Cardiac muscle cell (in vitro differentiated cells and primary cell): ENCODE results near the gene ZFAND3. TPM values are rescaled to one million over a fixed set of nuclear protein-coding genes. Genes with fewer than 3 reads are reported as not detected.

Source experiments
- DNase-seq, 2 donors: peaks; one replicate each; pipeline versions ENCODE4 v3.0.0 to v3.0.0-alpha.2; 2010 to 2017; ENCODE audit warnings: low read depth in 1 of 2, low spot score in 1 of 2
- H3K27ac ChIP-seq: fragments of 200-600 bp; sonication (generic); 2 replicates; pipeline ENCODE4 v1.5.1; 2016
- H3K27me3 ChIP-seq: fragments of 200-600 bp; sonication (generic); 2 replicates; pipeline ENCODE4 v1.6.0; 2016; ENCODE audit warnings: control low read depth
- H3K36me3 ChIP-seq: fragments of 200-600 bp; sonication (generic); 2 replicates; pipeline ENCODE4 v1.5.1; 2016; ENCODE audit warnings: control low read depth
- H3K4me1 ChIP-seq: fragments of 200-600 bp; sonication (generic); 2 replicates; pipeline ENCODE4 v1.8.1; 2017; ENCODE audit warnings: low read depth, mild to moderate bottlenecking, mixed run types
- H3K4me3 ChIP-seq: fragments of 200-600 bp; sonication (generic); 2 replicates; pipeline ENCODE4 v1.5.1; 2016; ENCODE audit warnings: mild to moderate bottlenecking
- H3K9me3 ChIP-seq: fragments of 200-600 bp; sonication (generic); 2 replicates; pipeline ENCODE4 v1.5.1; 2017; ENCODE audit warnings: low read depth, mild to moderate bottlenecking, control low read depth
- CTCF ChIP-seq: IDR thresholded peaks from 2 replicates; pipeline ENCODE4 v1.5.1; 2012; ENCODE audit warnings: low read depth, mild to moderate bottlenecking, low read length
- polyA plus RNA-seq: library from polyadenylated mRNA; unstranded; fragments of >200 nt; fragmentation: Nextera tagmentation; extraction: Ambion mirVana; gene quantifications from 2 replicates; pipeline ENCODE4 v1.2.1, GENCODE V29; 2016
- total RNA-seq: library from RNA; depleted of rRNA; stranded (reverse); fragments of >200 nt; gene quantifications from 2 replicates; pipeline ENCODE4 v1.2.3, GENCODE V29; 2016

ZFAND3 gene
- total and polyA plus RNA-seq, 2 experiments from 2014 or later = 49.9 to 68.0 TPM

- no peak for TF ChIP-seq CTCF
- Histone ChIP-seq H3K27ac (no peak overlapping the region), H3K4me1 (peaks cover 10% of the 10 kb centered on the region), H3K36me3 (no peaks in the 10 kb centered on the region), H3K9me3 (no peaks in the 10 kb centered on the region), H3K4me3 (no peak overlapping the region), H3K27me3 (no peaks in the 10 kb centered on the region)
- DNase-seq = no peak
Observed at GRCh38 chr6:38080360-38080759, 260.8 kb downstream of the ZFAND3 start.

GRCh38 chr6:38080889-38081288 lies 261.4 kb downstream of the ZFAND3 start:
- H3K9me3 ChIP-seq = no peaks in the 10 kb centered on the region
- TF ChIP-seq CTCF = no peak
- H3K36me3 ChIP-seq = no peaks in the 10 kb centered on the region
- H3K27me3 ChIP-seq = no peaks in the 10 kb centered on the region
- peaks cover 10% of the 10 kb centered on the region for H3K4me1 ChIP-seq
- no peak overlapping the region for H3K27ac ChIP-seq
- DNase-seq = peak in 1 of 2 donors; percentile 46
- H3K4me3 ChIP-seq = no peak overlapping the region

GRCh38 chr6:38085031-38085430 lies 265.5 kb downstream of the ZFAND3 start:
- TF ChIP-seq CTCF = no peak
- Histone ChIP-seq H3K4me3 (no peak overlapping the region), H3K36me3 (no peaks in the 10 kb centered on the region), H3K4me1 (no peaks in the 10 kb centered on the region), H3K27me3 (no peaks in the 10 kb centered on the region), H3K9me3 (no peaks in the 10 kb centered on the region), H3K27ac (no peak overlapping the region)
- DNase-seq = no peak

- H3K27me3 ChIP-seq = no peaks in the 10 kb centered on the region
- H3K9me3 ChIP-seq = no peaks in the 10 kb centered on the region
- no peaks in the 10 kb centered on the region for H3K4me1 ChIP-seq
- H3K27ac ChIP-seq = no peak overlapping the region
- no peak for TF ChIP-seq CTCF
- DNase-seq = no peak
- no peaks in the 10 kb centered on the region for H3K36me3 ChIP-seq
- no peak overlapping the region for H3K4me3 ChIP-seq
Observed at GRCh38 chr6:38086346-38086745, 266.8 kb downstream of the ZFAND3 start.

GRCh38 chr6:38088010-38088409 lies 268.5 kb downstream of the ZFAND3 start:
- Histone ChIP-seq H3K27me3 (no peaks in the 10 kb centered on the region), H3K4me3 (no peak overlapping the region), H3K4me1 (peaks cover 11% of the 10 kb centered on the region), H3K36me3 (no peaks in the 10 kb centered on the region), H3K27ac (no peak overlapping the region), H3K9me3 (no peaks in the 10 kb centered on the region)
- no peak for TF ChIP-seq CTCF
- DNase-seq = no peak

GRCh38 chr6:38088829-38089228 lies 269.3 kb downstream of the ZFAND3 start:
- TF ChIP-seq CTCF = no peak
- H3K27me3 ChIP-seq = no peaks in the 10 kb centered on the region
- peaks cover 18% of the 10 kb centered on the region for H3K4me1 ChIP-seq
- H3K9me3 ChIP-seq = no peaks in the 10 kb centered on the region
- H3K27ac ChIP-seq = no peak overlapping the region
- H3K36me3 ChIP-seq = no peaks in the 10 kb centered on the region
- no peak overlapping the region for H3K4me3 ChIP-seq
- DNase-seq = no peak
